HG02840 (cell line): ENCODE measurements around the gene FGFR2.
A peak's percentile ranks its signal among the peaks of the same experiment; 100 is the strongest.

Experiments used
- ATAC-seq: cut with Tn5 transposase; IDR thresholded peaks from one replicate; pipeline ENCODE4 v1.9.1; 2021; ENCODE audit warnings: mild to moderate bottlenecking, moderate library complexity, moderate number of reproducible peaks; ENCODE audit not compliant: unreplicated experiment, low FRiP score

FGFR2 gene

DNA sequence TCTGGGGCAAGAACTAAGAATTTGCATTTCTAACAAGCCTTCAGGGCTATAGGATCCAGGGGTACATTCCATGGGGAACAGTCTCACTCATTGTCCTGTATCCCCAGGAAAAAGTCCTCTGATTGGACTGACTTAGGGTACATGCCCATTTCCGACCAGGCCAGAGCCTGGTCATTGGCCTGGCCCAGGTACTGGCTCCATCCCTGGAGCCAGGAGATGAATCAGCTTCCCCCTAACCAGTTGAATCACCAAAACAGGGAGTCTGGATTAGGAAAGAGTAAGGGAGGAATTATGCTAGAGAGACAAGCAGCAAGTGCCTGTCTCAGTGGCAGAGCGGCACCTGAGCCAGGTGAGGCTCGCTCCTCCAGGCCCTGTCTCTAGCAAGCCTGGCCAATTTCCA is 137.5 kb downstream of the FGFR2 start:
- no peak for ATAC-seq

DNA sequence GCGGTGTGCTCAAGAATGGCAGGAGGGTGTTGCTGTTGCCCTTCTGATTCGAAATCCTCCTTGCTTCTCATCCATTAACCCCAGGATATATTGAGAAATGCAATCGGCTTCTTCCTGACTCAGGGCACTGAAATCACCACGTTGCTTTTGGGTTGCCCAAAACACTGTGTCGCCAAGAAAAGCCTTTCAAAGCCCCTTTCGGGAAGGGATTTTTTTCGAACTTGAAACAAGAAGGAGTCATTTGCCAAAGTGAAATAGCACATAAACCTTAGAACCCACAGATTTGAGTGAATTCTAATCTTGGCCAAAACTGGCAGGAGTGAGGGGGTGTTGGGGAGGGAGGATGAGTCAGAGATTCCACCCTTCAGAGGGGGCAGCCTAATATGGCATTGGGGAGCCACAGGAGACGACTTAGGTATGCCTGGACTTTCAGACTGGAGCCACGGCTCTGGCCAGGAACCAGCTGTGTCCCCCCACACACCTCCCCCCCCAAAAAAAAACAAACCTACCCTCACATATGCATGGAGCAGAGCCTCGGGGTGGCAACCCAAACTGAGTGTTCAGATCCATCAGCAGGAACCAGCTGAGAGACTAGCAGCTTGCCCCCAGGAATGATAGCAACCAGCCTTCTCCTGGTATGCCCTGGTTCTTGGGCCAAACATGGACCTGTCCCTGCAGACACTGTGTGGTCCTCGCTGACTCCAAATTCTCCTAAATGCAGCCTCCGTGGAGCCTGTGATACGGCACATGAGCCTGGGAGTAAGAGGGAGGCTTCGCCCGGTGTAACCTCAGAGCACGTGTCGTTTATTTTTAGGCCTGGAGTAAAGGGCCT is 138.4 kb downstream of the FGFR2 start:
- no peak for ATAC-seq

DNA sequence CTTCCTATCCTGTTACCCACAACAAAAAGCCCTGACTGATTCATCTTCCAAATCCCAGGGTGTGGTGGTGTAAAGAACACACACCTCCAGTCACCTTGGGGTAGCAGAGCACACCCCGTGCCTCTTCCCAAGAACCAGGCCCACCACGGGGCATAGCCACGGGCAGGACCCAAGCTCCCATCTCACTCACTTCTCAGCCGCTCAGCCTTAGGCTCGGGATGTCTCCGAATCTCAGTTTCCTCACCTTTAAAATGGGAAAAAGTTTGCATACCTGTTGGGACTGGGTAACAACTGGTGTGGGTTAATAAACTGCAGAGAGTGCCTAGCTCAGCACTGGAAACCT is 139.0 kb downstream of the FGFR2 start:
- no peak for ATAC-seq

DNA sequence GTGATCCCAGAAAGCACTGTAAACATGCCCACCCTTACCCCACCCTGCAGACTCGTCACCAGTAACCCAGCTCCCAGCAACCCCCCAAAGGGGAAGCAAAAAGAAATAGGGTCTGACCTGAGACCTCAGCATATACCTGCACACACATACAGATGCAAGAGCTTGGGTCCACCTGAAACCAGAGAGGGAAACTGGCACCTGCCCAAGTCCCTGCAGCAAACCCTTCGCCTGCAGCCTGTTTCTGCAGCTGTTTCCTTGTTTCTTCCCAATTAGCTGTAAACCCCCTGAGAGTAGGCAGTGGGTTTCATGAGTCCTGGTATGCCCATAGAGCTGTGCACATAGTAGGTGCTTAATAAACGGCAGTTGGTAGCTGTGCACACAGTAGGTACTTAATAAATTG is 140.5 kb downstream of the FGFR2 start:
- ATAC-seq: no peak

DNA sequence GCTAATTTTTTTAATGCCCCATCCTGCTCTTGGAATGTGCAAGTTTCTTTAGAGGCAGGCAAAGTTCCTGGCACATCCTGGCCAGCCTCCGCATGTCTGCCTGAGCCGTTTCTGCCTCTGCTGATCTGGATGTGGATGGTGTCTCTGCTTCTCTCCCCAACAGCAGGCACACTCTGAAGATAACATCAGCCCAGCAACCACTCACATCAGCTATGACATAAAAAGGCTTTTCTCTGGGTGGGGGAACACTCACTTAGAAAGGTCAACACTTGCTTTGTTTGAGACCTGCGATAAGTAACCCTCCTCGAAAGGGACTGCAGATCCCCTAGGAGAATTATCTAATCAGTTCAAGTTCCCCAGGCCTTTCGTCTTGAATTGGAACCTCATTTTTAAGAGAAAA is 142.9 kb downstream of the FGFR2 start:
- ATAC-seq: no peak

DNA sequence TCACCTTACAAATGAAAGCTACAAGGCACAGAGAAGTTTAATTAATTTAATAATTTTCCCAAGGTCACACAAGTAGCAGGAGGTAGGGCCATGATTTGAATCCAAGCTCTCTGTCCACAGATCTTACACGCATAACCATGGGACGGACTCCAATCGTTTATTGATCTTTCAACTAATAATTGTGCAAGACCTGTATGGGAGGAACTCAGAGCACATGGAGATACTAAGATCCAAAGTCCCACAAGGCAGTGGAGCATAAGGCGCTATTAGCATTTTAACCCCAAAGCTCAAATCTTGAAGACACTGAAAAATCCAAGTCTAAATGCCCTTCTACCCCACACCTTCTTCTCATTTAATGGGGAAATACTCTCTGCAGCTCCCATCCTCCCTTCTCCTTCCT is 143.5 kb downstream of the FGFR2 start:
- ATAC-seq: no peak

DNA sequence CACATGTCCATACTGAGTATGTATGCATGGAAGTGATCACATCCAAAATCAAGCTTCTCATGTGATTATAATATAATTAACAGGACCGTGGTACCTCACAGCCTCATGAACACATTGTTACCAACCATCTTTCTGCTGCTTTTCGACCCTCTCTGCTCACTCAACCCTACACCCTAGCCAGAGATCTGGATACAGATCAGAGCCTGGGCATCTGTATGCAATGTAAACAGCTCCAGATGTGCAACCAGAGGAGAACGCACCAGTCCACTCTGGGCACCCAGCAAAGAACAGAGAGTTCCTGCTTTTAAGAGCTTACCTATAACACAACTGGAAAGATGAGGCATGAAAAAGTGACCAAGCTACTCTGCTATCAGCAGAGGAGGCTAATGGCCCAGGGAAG is 145.1 kb downstream of the FGFR2 start:
- ATAC-seq: no peak

DNA sequence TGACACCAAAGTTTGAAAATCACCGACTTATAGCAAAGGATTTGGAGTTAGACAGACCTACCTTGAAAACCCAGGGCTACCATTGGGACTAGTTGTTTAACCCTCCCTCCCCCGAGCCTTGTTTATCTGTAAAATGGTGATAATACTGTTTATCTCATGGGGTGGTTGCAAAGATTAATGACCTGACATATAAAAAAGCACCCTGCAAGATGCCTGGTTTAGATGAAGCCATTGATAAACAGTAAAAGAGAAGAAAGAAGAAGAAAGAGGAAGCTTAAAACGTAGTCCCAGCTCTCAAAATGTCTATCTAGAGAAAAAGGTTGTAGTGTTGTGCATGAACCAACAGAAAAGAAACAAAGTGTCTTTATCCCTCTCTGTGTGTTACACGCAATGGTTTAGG is 145.7 kb downstream of the FGFR2 start:
- ATAC-seq: no peak

DNA sequence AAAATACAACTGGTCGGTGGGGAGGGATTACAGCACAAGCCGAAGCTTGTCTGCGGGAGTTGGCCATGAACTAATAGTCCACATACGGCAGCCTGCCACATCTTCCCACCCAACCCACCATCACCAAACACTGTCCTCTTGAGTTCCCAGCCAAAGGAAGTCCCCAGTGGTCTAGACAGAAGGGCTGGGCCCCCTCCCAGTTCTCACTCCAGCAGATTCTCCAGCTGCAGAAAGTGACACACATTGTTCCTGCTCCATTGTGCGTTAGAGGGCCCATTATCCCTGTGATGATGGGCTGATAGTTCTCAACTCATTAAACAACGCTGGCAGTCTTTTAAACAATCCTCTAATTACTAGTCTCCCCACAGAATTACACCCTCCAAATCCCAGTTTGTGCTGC is 148.0 kb downstream of the FGFR2 start:
- no peak for ATAC-seq

DNA sequence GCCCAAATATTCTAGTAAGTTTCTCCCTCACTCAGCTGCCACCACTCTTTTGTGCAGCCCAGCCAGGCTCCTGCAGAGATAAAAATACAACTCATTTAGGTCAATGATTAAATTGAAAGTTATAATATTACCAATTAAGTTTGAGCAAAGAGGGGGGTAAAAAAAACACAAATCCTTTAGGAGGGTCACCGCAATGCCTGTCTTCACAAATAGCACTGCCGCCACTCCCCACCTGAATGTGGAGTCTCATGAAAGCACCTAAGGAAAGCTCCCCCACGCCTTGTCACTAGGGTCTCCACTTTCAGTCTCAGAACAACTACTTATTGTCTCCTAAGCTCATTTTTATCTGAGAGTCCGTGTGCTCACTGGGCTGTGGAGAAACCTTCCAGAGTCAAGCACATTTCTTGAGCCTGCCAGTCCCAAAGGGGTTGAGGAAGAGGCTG is 148.7 kb downstream of the FGFR2 start:
- ATAC-seq: peak; percentile 34

DNA sequence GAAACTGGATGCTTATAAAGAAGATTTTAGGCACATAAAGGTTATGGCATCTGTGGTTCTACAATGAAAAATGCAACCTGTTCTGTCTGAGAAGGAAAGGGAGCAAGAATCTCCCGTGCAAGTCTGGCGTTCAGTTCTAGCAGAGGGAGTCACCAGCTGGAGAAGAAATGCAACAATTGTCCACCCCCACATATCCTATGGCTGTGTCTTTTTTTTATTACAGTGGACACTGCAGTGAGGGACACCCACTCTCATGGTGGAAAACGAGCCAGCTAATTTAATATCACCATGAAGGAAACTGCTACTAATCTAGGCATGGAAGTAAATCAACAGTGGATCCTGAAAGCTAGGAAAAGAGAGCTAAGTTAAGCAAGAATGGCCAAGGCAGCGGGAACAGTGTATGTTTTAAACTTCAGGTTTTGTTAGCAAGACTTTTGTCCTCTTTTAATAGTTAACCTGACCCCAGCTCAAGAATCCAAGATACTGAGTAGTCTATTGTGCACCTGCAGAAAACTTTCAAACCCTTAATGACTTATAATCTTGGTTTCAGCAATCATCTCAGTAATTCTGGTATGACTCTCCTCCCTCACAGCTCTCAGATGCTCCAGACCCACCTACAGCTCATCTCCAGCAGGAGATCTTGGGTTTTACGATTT is 149.3 kb downstream of the FGFR2 start:
- peak; percentile 93 for ATAC-seq

DNA sequence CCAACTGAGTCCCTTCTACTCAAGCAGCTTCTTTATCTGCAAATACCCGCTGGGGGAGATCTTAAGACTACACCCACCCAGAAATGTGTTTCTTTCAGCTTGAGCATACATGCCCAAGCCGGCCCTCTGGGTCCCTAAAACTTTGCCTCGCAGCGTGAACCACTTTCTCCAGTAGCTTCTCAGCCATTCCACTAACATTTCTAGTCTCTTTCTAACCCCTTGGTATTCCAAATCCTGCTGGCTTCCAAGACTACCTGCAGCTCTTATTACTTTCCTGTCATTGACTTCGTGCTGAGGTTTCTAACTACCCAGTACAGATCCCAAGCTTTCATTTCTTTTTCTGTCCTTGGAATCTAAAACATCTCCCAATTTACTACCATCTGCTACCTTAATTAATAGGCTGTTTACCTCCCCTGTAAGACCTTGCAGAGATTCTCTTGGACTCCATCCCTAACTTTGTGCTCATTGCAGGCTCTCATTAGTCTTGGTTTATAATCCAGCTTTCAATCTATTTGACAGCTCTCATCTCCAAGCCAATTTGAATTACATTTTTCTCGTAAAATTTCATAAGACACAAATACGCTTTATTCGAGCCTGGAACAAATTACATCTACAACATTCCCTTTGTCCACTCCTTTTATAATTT is 153.6 kb downstream of the FGFR2 start:
- ATAC-seq: no peak

DNA sequence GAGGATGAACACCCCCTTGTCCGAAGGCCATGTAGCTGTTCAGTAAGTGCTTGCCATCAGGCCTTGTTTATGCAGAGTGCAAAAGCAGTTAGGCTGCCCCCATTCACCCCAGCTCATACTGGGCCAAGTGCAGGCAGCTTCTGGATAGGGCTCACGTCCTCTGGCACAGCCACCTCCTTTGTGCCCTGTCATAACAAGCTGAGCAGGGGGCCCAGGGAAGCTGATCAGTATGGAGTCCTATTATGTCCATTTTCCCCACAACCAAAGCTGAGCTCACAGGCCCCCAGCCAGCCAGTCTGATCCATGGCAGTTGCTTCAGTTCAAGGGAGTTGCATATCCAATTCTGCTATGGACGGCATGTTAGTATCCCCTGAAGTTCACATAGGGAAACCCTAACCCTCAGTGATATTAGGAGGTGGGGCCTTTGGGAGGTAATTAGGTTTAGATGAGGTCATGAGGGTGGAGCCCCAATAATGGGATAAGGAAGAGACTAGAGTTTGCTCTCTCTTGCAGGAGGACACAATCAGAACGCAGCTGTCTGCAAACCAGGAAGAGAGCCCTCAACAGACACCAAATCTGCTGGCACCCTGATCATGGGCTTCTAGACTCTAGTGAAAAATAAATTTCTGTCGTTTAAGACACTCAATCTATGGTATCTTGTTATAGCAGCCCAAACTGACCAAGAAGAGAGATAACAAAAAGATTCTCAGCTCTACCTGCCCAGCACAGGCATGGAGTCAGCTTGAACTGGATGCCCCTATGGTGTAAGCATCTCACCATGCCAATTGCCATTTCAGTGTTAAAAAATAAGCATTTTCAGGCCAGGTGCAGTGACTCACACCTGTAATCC is 155.9 kb downstream of the FGFR2 start:
- ATAC-seq: no peak

DNA sequence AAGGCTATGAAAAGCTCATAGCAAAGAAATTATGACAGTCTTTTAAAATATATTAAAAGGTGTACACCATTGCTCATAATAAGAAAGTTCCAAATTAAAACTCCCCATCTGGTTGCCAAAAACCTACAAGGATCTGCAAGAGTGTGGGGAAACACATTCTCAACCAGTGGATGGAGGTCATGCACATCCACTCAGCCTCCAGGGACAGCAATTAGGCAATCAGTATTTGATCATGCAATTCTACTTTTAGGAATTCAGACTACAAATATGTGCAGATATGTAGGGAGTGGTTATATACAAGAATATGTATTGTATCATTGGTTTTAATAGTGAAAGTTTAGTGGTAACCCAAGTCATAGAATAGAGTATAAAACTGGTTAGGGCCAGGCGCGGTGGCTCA is 157.8 kb downstream of the FGFR2 start:
- no peak for ATAC-seq

DNA sequence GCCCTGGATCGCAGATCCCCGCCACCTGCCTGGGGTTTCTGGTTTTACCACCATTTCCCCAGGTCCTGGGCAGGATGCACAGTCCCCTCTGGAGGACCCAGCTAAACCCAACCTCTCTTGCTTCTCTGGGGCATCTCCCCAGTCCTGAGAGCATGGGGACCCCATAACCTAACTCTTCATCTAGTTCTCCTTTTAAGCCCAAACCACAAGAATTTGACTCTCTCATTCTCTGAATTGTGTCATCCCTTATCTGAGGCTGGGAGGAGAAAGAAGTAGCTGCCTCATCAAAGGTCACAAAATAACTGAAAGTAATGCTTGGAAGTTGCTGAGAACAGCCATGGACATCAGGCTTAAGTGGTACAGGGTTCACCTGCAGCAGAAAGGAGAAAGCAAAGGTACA is 159.9 kb downstream of the FGFR2 start:
- ATAC-seq: no peak

DNA sequence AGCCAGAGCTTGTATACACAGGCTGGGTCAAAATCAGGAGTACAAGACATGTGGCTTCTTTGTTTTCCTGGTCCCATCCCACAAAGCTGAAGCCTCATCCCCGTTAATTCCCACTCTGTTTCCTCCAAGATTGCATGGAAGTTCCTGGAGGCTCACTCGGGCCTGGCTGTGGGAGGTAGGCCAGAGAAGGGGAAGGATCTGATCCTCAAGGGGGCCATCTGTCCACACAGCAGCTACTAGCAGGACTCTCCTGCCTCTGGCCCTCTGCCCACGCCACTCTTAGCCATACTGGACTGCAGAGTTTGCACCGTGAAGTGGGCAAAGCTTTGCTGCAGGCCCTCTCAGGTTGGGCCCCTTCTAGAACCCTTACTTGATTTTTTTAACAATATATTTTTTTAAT is 160.6 kb downstream of the FGFR2 start:
- no peak for ATAC-seq

DNA sequence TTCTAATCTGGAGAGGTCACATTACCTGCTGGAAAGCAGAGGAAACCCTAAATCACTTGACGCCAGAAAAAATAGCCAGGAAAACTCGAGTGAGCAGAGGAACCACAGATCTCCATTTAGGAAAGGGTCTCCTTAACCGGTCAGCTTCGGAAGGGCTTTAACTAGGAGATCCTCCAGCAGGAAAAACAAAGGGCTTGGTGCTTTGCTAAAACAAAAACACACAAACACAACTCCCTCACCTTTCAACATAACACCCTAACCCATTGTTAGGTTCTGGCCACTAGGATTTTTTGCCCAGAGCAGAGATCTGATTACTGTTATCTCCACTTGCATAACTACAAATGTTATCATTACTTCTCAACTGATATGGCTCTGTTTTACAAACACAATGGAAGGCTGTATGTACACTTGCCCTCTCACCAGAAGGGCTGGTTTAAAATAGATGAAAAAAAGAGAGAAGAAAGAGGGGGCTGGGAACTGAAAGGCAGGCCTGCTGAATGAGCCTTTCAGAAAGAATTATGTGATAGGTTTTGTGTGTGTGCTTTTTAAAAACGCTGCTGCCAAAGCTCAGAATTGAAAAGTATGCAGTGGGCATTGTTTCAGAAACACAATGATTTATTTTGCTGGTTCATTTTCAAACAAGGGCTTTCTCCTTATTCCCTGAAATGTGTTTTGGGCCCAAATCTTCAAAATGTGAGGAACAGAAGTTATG is 161.5 kb downstream of the FGFR2 start:
- ATAC-seq: no peak

DNA sequence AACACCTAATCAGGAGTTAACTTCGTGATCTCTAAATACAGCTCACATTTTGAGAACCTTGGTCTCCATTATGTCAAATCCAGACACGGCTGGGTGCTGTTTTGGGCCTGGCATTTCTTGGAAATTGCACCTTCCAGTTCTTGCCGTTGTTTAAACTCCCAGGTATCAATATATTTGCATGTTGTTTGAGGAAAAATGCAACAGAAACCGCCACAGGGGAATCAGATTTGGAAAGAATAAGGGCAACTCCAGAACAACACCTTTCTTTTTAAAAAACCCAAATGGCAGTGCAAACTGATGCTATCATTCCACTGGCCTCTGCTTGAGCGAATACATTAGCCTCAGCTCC is 162.0 kb downstream of the FGFR2 start:
- ATAC-seq: no peak

DNA sequence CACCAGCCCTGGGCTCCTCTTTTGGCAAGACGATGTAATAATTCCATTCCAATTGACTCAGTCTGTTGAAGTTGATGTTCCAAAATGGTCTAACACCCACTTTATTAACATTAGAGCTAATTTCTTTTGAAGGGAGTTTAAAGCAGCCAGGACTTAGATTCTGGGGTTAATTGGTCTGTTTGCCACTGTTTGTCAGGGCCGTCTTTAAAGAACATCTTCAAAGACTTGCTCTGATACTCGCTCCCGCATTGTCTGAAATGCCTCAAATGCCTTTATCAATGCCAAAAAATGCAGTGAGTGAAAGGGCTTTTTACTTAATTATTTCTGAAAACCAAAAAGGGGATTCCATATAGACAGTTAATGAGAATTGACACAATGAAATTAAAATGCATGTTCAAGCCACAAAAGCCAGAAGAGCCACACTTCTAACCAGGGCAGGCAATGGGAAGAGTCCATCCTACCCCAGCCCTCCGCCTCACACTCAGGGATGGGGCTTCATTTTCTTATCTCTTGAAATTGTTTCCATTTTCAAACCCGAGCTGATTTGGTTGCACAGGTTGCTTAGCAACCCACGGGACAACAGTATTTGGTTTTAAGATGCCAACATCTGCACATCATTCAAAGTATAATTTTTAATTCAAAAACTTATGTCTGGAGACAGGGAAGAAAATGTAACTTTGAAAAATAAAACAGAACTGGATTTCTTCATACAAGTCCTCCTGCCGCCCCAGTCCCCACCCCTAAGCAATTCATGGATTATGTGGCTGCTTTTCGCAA is 163.0 kb downstream of the FGFR2 start:
- no peak for ATAC-seq

DNA sequence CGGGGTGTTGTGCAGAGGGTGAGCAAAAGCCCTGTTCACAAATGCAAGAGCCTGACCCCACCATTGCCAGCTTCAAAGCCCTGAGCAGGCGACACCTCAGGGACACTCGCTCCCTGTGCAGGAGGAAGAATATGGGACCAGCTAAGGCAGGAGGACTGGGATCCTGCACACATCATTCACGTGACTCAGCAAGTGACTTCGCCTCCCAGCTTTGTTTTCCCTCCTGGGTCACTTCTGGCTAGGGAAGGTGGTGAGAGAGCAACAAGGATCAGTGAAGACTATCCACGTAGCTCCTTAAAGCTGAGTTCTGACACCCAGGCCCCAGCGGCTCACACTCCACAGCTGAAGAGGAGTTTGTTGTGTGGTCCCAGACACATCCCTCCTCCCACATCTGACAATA is 164.3 kb downstream of the FGFR2 start:
- no peak for ATAC-seq
